ELR (cell line): Measurements from ENCODE around the gene AGAP1.

Experiments used
- DNase-seq: peaks from one replicate; pipeline ENCODE4 v3.0.0-alpha.2; 2015; ENCODE audit warnings: low read depth

AGAP1 gene

GRCh38 chr2:235489897-235490296 lies 3.9 kb upstream of the AGAP1 start:
- DNase-seq: no peak

GRCh38 chr2:235492850-235493344 lies 946 bp upstream of the AGAP1 start:
- no peak for DNase-seq

- no peak for DNase-seq
Observed at GRCh38 chr2:235493402-235493774, 455 bp upstream of the AGAP1 start.

GRCh38 chr2:235494716-235495372 lies 1.0 kb downstream of the AGAP1 start:
- DNase-seq: peak; percentile 61

- DNase-seq: no peak
Observed at GRCh38 chr2:235495373-235496238, 1.8 kb downstream of the AGAP1 start.

DNA sequence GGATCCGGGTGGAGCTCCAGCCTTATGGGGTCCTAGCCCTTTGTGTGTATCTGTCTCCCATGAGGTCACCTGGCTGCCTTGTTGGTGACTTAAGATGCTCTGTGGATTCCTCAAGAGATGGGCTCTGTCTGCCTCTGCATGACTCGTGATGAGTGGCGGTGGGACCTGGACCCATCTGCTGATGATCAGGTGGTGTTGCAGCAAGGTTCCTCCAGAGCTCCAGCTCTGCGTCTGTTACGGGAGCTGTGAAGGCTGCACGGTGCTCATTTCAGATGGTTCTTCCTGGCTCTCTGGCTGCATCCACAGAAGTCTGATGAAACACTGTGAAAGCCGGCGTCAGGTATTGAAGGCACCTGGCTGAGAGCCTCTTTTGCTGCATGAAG lies 2.4 kb downstream of the AGAP1 start:
- peak; percentile 71 for DNase-seq

DNA sequence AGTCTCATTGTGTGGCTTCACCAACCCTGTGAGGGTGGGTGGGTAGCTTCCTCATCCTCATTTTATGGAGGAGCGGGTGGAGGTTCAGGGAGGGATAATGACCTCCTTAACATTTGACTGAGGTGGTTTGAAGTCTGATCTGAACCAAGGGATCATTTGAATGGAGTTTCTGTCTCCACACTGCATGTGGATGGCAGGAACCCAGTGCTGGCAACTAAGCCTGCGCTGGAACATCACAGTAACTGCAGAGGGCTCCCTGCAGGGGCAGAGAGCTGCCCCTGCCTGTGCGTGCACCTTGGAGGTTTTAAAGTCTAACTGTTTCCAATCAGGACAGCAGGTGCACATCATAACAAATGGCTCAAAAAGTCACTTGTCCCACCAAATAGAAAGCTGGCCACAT lies 3.3 kb downstream of the AGAP1 start:
- no peak for DNase-seq

DNA sequence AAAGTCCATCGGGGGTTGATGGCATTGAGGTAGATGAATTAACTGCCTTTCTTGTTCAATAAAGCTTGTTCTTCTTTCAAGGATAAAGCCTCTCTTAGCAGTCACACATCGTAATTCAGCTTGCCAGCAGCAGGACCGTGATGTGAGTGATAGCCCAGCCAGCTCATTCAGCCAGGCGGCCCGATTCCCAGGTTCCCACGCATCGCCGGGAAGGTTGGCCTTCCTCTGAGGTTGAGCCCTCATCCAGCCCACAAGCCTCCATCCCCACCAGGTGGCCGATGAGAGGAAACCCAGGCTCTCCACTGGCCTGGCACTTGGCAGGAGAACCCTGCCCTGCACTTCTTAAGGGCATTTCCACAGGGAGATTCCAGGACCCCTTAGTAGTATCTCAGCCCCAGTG lies 4.7 kb downstream of the AGAP1 start:
- peak; percentile 26 for DNase-seq

DNA sequence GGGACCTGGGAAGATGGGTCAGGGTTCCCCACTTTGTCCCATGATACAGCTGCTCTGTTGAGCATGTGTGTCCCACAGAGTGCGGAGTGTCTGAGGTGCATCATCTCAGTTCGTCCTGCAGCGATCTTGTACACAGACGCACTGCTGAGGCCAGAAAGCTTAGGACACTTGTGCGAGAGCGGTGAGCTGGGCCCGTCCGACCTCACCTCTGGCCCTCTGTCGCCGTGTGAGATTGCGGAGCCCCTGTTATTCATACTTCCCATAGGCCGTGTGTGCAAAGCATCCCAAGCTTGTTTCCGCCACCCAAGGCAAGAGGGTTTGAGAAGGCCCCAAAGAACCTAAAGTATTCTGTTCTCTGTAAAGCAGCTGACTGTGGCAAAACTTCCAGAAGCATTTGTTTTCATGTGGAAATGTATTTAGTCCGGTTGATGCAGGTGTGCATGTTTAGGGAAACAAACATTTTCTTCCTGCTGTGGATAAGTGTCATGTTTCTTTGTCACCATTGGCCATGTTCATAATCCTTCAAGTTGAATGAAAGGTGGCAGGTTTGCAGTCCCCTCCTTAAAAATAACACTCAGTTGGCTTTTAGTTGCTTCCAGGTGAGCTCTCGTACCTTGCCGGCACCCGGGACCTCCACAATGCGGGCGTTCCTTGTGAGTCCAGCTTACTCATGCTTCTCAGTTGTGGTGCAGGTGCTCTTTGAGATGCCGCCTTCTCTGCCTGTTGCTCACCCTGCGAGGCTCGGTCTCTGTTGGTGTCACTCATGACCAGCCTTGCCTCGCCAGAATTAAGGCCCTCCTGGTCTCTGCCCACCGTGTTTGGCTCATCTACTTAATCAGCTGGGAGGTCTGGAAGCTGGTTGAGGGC lies 5.3 kb downstream of the AGAP1 start:
- DNase-seq: no peak

- no peak for DNase-seq
Observed at GRCh38 chr2:235500110-235500760, 6.4 kb downstream of the AGAP1 start.

GRCh38 chr2:235500761-235501672 lies 7.2 kb downstream of the AGAP1 start:
- peak; percentile 80 for DNase-seq

- no peak for DNase-seq
Observed at GRCh38 chr2:235501673-235502031, 7.8 kb downstream of the AGAP1 start.

GRCh38 chr2:235502336-235502735 lies 8.5 kb downstream of the AGAP1 start:
- DNase-seq: no peak

GRCh38 chr2:235504441-235505180 lies 10.8 kb downstream of the AGAP1 start:
- no peak for DNase-seq

GRCh38 chr2:235505181-235505741 lies 11.4 kb downstream of the AGAP1 start:
- DNase-seq: no peak

GRCh38 chr2:235506291-235506996 lies 12.6 kb downstream of the AGAP1 start:
- no peak for DNase-seq

DNA sequence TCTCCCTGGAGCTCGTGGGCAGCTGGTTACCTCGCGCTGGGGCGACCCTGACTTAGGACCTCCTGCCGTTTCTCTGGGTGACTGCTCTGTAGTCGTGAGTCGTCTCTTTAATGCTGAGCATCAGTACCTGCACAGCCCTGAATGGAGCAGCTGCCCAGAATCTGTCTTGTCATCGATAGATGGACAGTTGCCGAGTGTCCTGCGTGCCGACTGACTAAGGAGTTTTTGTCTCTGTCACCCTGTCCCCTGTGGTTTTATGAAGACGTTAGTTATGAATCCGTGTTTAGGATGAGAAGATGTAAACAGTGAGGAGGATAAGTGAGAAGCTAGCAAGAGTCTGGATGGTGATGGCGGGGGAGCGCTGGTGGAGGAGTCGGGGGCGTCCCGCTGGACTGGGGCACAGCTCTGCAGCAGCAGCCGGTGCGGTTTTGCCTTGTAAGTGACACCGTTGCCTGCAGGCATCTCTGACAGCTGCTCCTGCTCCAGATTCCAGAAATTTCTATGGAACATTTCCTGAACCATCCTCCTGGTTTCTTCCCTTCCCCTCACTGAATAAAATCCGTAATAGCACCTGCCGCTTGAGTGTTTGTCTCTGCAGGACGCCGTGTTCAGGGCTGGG lies 13.3 kb downstream of the AGAP1 start:
- no peak for DNase-seq

- no peak for DNase-seq
Observed at GRCh38 chr2:235507928-235508327, 14.1 kb downstream of the AGAP1 start.
